ENCODE measurements around the gene CGRRF1.

Gene CGRRF1

DNA sequence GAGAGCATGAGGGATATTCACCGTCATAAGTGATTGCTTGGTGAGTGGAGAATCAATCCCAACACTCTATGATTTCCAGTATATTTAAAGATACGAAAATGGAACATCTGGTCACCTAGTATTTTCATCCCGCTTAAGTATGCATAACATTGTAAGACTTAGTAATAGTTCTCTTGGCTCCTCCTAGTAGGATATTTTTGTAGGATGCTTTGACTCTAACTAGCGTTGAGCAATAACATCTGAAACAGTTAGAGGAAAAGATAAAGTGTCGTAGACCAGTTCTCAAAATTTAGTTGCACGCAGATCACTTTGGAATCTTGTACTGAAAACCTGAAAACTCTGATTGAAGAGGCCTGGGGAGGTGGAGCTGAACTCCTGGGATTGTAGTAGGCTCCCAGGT, 64.8 kb downstream of the CGRRF1 start:
- no peak for DNase-seq (ENCODE audit: low read depth)
- no peak overlapping the region for H3K4me3 ChIP-seq (ENCODE audit: low read length)
- TF ChIP-seq, protein P1, sequence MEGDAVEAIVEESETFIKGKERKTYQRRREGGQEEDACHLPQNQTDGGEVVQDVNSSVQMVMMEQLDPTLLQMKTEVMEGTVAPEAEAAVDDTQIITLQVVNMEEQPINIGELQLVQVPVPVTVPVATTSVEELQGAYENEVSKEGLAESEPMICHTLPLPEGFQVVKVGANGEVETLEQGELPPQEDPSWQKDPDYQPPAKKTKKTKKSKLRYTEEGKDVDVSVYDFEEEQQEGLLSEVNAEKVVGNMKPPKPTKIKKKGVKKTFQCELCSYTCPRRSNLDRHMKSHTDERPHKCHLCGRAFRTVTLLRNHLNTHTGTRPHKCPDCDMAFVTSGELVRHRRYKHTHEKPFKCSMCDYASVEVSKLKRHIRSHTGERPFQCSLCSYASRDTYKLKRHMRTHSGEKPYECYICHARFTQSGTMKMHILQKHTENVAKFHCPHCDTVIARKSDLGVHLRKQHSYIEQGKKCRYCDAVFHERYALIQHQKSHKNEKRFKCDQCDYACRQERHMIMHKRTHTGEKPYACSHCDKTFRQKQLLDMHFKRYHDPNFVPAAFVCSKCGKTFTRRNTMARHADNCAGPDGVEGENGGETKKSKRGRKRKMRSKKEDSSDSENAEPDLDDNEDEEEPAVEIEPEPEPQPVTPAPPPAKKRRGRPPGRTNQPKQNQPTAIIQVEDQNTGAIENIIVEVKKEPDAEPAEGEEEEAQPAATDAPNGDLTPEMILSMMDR (conservative IDR thresholded peaks at IDR 0.05; ENCODE audit: low read depth, low read length), result no peak

GRCh38 chr14:54577494-54577893, 67.8 kb downstream of the CGRRF1 start:
- no peak overlapping the region for H3K4me3 ChIP-seq (ENCODE audit: low read length)
- DNase-seq (ENCODE audit: low read depth), result no peak
- TF ChIP-seq, protein P1 (conservative IDR thresholded peaks at IDR 0.05; ENCODE audit: low read depth, low read length), result no peak

GRCh38 chr14:54577977-54578376, 68.3 kb downstream of the CGRRF1 start:
- no peak overlapping the region for H3K4me3 ChIP-seq (ENCODE audit: low read length)
- TF ChIP-seq, protein P1 (conservative IDR thresholded peaks at IDR 0.05; ENCODE audit: low read depth, low read length), result no peak
- no peak for DNase-seq (ENCODE audit: low read depth)

DNA sequence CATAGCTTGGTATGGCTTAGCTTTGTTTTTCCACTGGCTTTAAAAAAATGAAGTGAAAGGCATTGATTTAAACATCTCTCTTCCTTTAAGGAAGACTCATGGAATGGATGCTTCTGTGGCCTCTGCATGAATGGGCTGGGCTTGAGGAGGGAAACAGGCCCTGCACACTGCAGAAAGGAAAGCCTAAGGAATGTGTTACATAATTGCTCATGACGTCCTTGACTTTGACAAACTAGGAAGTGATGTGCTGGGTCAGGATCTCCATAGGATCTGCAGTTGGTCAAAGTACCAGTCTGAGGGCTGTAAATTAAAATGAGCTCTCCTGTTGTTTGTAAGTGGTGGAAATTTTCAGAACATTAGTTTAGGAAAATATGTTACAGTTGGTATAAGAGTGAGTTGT, 69.9 kb downstream of the CGRRF1 start:
- DNase-seq (ENCODE audit: low read depth), result no peak
- TF ChIP-seq, protein P1 (conservative IDR thresholded peaks at IDR 0.05; ENCODE audit: low read depth, low read length), result no peak
- no peak overlapping the region for H3K4me3 ChIP-seq (ENCODE audit: low read length)

- no peak overlapping the region for H3K4me3 ChIP-seq (ENCODE audit: low read length)
- TF ChIP-seq, protein P1 (conservative IDR thresholded peaks at IDR 0.05; ENCODE audit: low read depth, low read length), result no peak
- DNase-seq (ENCODE audit: low read depth), result no peak
Observed at GRCh38 chr14:54580933-54581332, 71.2 kb downstream of the CGRRF1 start.

GRCh38 chr14:54582334-54582733, 72.6 kb downstream of the CGRRF1 start:
- TF ChIP-seq, protein P1 (conservative IDR thresholded peaks at IDR 0.05; ENCODE audit: low read depth, low read length), result no peak
- no peak for DNase-seq (ENCODE audit: low read depth)
- no peak overlapping the region for H3K4me3 ChIP-seq (ENCODE audit: low read length)

- no peak for DNase-seq (ENCODE audit: low read depth)
- no peak overlapping the region for H3K4me3 ChIP-seq (ENCODE audit: low read length)
- TF ChIP-seq, protein P1 (conservative IDR thresholded peaks at IDR 0.05; ENCODE audit: low read depth, low read length), result no peak
Observed at GRCh38 chr14:54584097-54584496, 74.4 kb downstream of the CGRRF1 start.

Data from retinal pigment epithelial cell (primary cell).